ENCODE results near the gene KCNJ6.

GRCh38 chr21:37667380-37667779 lies 248.9 kb downstream of the KCNJ6 start:
- TF ChIP-seq CTCF (IDR thresholded peaks at IDR 0.05; ENCODE audit: insufficient read depth, low read depth, low read length) (no peak), EZH2 (IDR thresholded peaks at IDR 0.05; ENCODE audit: insufficient read depth, low read length) (no peak)

Data from astrocyte (in vitro differentiated cells and primary cell).